Endothelial cell of umbilical vein (primary cell): ENCODE measurements around the gene LRP3. TPM values are rescaled to one million over a fixed set of nuclear protein-coding genes. Genes with fewer than 3 reads are reported as not detected.

ENCODE experiments used
- BruUV-seq: library from RNA; stranded (reverse); fragments of 400-500 nt; replicated peaks from 2 replicates; lab custom pipeline; 2021; lab: Mats Ljungman, UMichigan
- CTCF ChIA-PET: fragments of 300-600, 350-600 bp; sonication (Branson Sonifier 250); formaldehyde crosslinking; loops from one replicate; lab custom pipeline; 2021; ENCODE audit warnings: antibody characterized with exemption, inconsistent platforms; lab: Charles Lee
- POLR2A ChIA-PET: fragments of 300-600, 350-600 bp; sonication (Branson Sonifier 250); formaldehyde crosslinking; loops from one replicate; lab custom pipeline; 2021; ENCODE audit warnings: antibody characterized with exemption, inconsistent platforms; lab: Charles Lee
- DNase-seq: peaks from one replicate; pipeline ENCODE4 v3.0.0-alpha.2; 2011; ENCODE audit warnings: low read depth, low spot score
- FAIRE-seq: peaks from 2 replicates; lab custom pipeline; 2011; peaks lifted over from hg19 to GRCh38; lab: Jason Lieb, UNC
- H2AFZ ChIP-seq: 2 replicates; pipeline ENCODE4 v1.6.0; 2012; ENCODE audit warnings: low read depth, low read length, control low read depth, inconsistent platforms
- H3K27ac ChIP-seq: 2 replicates; pipeline ENCODE4 v1.5.1; 2011; ENCODE audit warnings: low read depth, mild to moderate bottlenecking, control low read depth, low read length, moderate library complexity; ENCODE audit not compliant: insufficient read depth
- H3K27me3 ChIP-seq, 2 experiments: 2 replicates each; pipeline versions ENCODE4 v1.6.0 to v1.6.1; 2011; ENCODE audit warnings: low read length in 2 of 2, mixed read lengths in 1 of 2; ENCODE audit not compliant: control insufficient read depth in 2 of 2, insufficient read depth in 2 of 2
- H3K36me3 ChIP-seq, 2 experiments: 2 replicates in 1 of 2; 3 replicates in 1 of 2; pipeline ENCODE4 v1.5.1; 2011; ENCODE audit warnings: low read length in 2 of 2, mild to moderate bottlenecking in 1 of 2, moderate library complexity in 1 of 2; ENCODE audit not compliant: control insufficient read depth in 2 of 2, insufficient read depth in 2 of 2; ENCODE audit errors: extremely low read depth in 1 of 2
- H3K4me1 ChIP-seq: 3 replicates; pipeline ENCODE4 v1.5.1; 2011; ENCODE audit warnings: mild to moderate bottlenecking, low read length; ENCODE audit not compliant: control insufficient read depth, insufficient read depth; ENCODE audit errors: extremely low read depth
- H3K4me2 ChIP-seq: 2 replicates; pipeline ENCODE4 v1.6.1; 2011; ENCODE audit warnings: low read length, control low read depth, mixed read lengths; ENCODE audit not compliant: insufficient read depth
- H3K4me3 ChIP-seq, 3 experiments: fragments of 200-600 bp in 1 of 3; sonication (generic), shearing (Covaris generic) in 1 of 3; replicated peaks in 1 of 3; 2 replicates each; pipeline ENCODE4 v1.5.1; 2011 to 2016; ENCODE audit warnings: control low read depth in 3 of 3, low read length in 3 of 3, mild to moderate bottlenecking in 2 of 3, inconsistent platforms in 1 of 3, low read depth in 1 of 3, moderate library complexity in 1 of 3; ENCODE audit not compliant: insufficient read depth in 1 of 3
- H3K79me2 ChIP-seq: 2 replicates; pipeline ENCODE4 v1.6.0; 2012; ENCODE audit warnings: low read length, inconsistent platforms; ENCODE audit not compliant: control insufficient read depth, insufficient read depth
- H3K9ac ChIP-seq: replicated peaks from 2 replicates; pipeline ENCODE3; 2011; ENCODE audit warnings: low read length, control low read depth; ENCODE audit not compliant: insufficient read depth; ENCODE audit errors: extremely low read depth
- H3K9me1 ChIP-seq: replicated peaks from 3 replicates; pipeline ENCODE4 v1.6.0; 2011; ENCODE audit warnings: mild to moderate bottlenecking, low read length; ENCODE audit not compliant: control insufficient read depth, insufficient read depth; ENCODE audit errors: extremely low read depth
- H3K9me3 ChIP-seq: replicated peaks from 2 replicates; pipeline ENCODE4 v1.5.1; 2012; ENCODE audit warnings: low read length, inconsistent platforms; ENCODE audit not compliant: control insufficient read depth, insufficient read depth
- H4K20me1 ChIP-seq: replicated peaks from 2 replicates; pipeline ENCODE3; 2011; ENCODE audit warnings: mild to moderate bottlenecking, low read length; ENCODE audit not compliant: control insufficient read depth, insufficient read depth; ENCODE audit errors: extremely low read depth
- EZH2 ChIP-seq: IDR thresholded peaks from 2 replicates; pipeline ENCODE4 v1.6.1; 2012; ENCODE audit warnings: borderline replicate concordance, low read depth, mild to moderate bottlenecking, moderate library complexity, low read length, inconsistent platforms; ENCODE audit not compliant: severe bottlenecking
- JUN ChIP-seq: IDR thresholded peaks from 2 replicates; pipeline ENCODE4 v1.6.1; 2011; ENCODE audit warnings: borderline replicate concordance, low read depth; ENCODE audit not compliant: insufficient read length, insufficient read depth
- POLR2AphosphoS5 ChIP-seq: IDR thresholded peaks from 2 replicates; pipeline ENCODE4 v1.6.1; 2012; ENCODE audit warnings: low read depth, mild to moderate bottlenecking, control low read depth, low read length, moderate library complexity; ENCODE audit not compliant: insufficient read depth
- dilution Hi-C: fragments of 300-500 bp; cut with MboI; formaldehyde crosslinking; loops from one replicate; pipeline ENCODE4 v1.15.0; 2019; ENCODE audit warnings: low sequenced_read_pairs; ENCODE audit not compliant: extremely low pct_ligation_motif_present
- intact Hi-C: fragments of 100-400 bp; cut with micrococcal nuclease; formaldehyde crosslinking; loops from one replicate; pipeline ENCODE4 v1.10.0; 2022
- polyA plus RNA-seq, 4 experiments: library from polyadenylated mRNA; depleted of rRNA in 3 of 4; stranded (reverse) in 3 of 4; unstranded in 1 of 4; fragments of >200 nt; gene quantifications; 2 replicates each; pipeline versions ENCODE4 v1.2.1 to v1.2.3, GENCODE V29; 2011 to 2012; ENCODE audit warnings: missing spikeins in 1 of 4
- total RNA-seq: library from RNA; stranded (reverse); gene quantifications from 2 replicates; pipeline ENCODE4 v1.2.3, GENCODE V29; 2021

Gene LRP3
- total and polyA plus RNA-seq, 2 donors (not counting 3 experiments of a cell fraction or from before 2014, with no cell fraction given): 14.3 to 19.4 TPM

- intact Hi-C loops (no loop called here), dilution Hi-C loops (no loop called here)
- Histone ChIP-seq H3K36me3 (no peaks in the 10 kb centered on the region), H3K27ac (no peak overlapping the region), H2AFZ (no peak overlapping the region), H3K9ac (no peak overlapping the region), H3K9me1 (no peaks in the 10 kb centered on the region), H4K20me1 (no peaks in the 10 kb centered on the region), H3K4me2 (no peak overlapping the region), H3K4me3 (no peak overlapping the region), H3K4me1 (no peaks in the 10 kb centered on the region), H3K9me3 (no peaks in the 10 kb centered on the region), H3K27me3 (no peaks in the 10 kb centered on the region), H3K79me2 (no peaks in the 10 kb centered on the region)
- CTCF ChIA-PET: interaction anchor here (1.1 to 5.1 kb wide), 3 partner anchors 22 to 158 kb away, joined by 3 to 20 read pairs (median 5); no protein-coding TSS in a partner anchor
- BruUV-seq: no TSS peak
- TF ChIP-seq POLR2AphosphoS5 (no peak), JUN (no peak), EZH2 (no peak)
- no peak for DNase-seq
- POLR2A ChIA-PET: no interaction called here
- FAIRE-seq: no peak
These were observed 63.7 kb downstream of the LRP3 start for GRCh38 chr19:33257828-33258227.

Other genes starting within 250 kb of the LRP3 start
- 46.2 and 46.4 TPM in 2 replicates for gene CEP89, start 222.4 kb upstream of the LRP3 start, total RNA-seq
- 25.1 and 32.9 TPM in 2 replicates for gene CEP89, start 222.4 kb upstream of the LRP3 start, polyA plus RNA-seq
- gene FAAP24, start 222.1 kb upstream of the LRP3 start, total RNA-seq: 4.4 and 5.5 TPM in 2 replicates
- gene FAAP24, start 222.1 kb upstream of the LRP3 start, polyA plus RNA-seq: 2.0 and 2.3 TPM in 2 replicates
- 2.7 and 3.3 TPM in 2 replicates for gene RHPN2, start 129.4 kb upstream of the LRP3 start, total RNA-seq
- gene RHPN2, start 129.4 kb upstream of the LRP3 start, polyA plus RNA-seq: 1.9 and 2.3 TPM in 2 replicates
- 8.1 and 9.2 TPM in 2 replicates for gene GPATCH1, start 113.1 kb upstream of the LRP3 start, total RNA-seq
- gene GPATCH1, start 113.1 kb upstream of the LRP3 start, polyA plus RNA-seq: 3.5 and 4.5 TPM in 2 replicates
- gene WDR88, start 62.2 kb upstream of the LRP3 start, total RNA-seq: not detected in 2 replicates
- not detected in 2 replicates for gene WDR88, start 62.2 kb upstream of the LRP3 start, polyA plus RNA-seq
- not detected in 2 replicates for gene SLC7A10, start 31.5 kb downstream of the LRP3 start, total RNA-seq
- gene SLC7A10, start 31.5 kb downstream of the LRP3 start, polyA plus RNA-seq: not detected in 2 replicates
- not detected in 2 replicates for gene CEBPA, start 108.2 kb downstream of the LRP3 start, total RNA-seq
- gene CEBPA, start 108.2 kb downstream of the LRP3 start, polyA plus RNA-seq: 0.05 and 0.06 TPM in 2 replicates
- gene CEBPG, start 179.4 kb downstream of the LRP3 start, total RNA-seq: 24.3 and 24.6 TPM in 2 replicates
- gene CEBPG, start 179.4 kb downstream of the LRP3 start, polyA plus RNA-seq: 7.7 and 10.2 TPM in 2 replicates